ENCODE data around the gene SLC31A1. TPM values are rescaled to one million over a fixed set of nuclear protein-coding genes. Genes with fewer than 3 reads are reported as not detected.

Gene SLC31A1
- total RNA-seq, 1 experiment from 2014 or later = 13.5 TPM

DNA sequence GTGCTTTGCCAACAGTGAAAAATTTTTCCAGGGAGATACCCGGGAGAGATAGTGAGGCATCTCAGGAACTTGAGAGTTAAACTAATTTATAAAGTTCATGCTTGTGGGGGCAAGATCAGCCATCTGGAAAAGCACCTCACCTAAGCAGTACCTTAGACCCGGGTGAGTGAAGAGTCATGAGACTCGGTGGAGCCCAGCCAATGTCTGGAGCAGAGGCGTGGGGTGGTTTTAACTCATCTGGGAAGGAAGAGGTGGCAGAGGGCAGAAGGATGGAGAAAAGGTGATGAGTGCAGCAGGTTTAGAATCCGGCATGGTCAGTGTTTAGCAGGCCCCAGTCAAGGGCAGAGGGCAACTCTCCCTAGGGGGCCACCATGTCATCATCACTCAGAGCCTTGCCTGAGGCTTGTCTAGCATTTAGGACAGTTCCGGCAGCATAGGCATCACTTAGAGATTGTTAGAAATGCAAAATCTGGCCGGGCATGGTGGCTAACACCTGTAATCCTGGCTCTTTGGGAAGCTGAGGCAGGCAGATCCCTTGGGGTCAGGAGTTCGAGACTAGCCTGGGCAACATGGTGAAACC is 86.1 kb downstream of the SLC31A1 start:
- no peaks in the 10 kb centered on the region for H3K4me1 ChIP-seq (ENCODE audit: low read length)
- H3K36me3 ChIP-seq (ENCODE audit: insufficient read depth, low read length) = no peaks in the 10 kb centered on the region
- no peaks in the 10 kb centered on the region for H3K79me2 ChIP-seq (ENCODE audit: low read length)
- no peaks in the 10 kb centered on the region for H3K27me3 ChIP-seq (ENCODE audit: low read length)
- no peaks in the 10 kb centered on the region for H3K9me3 ChIP-seq (ENCODE audit: low read length)
- H3K9me2 ChIP-seq (replicated peaks; ENCODE audit: insufficient read depth, low read length) = no peaks in the 10 kb centered on the region
- H3K4me2 ChIP-seq (ENCODE audit: low read depth, low read length, poor library complexity, severe bottlenecking) = no peak overlapping the region
- no peak overlapping the region for H2AFZ ChIP-seq (ENCODE audit: low read length)
- H4K20me1 ChIP-seq (ENCODE audit: insufficient read depth, low read depth, low read length) = no peaks in the 10 kb centered on the region
- no peak overlapping the region for H3K9ac ChIP-seq (ENCODE audit: low read length)
- DNase-seq = no peak
- H3K27ac ChIP-seq (ENCODE audit: low read length) = no peak overlapping the region
- no peak overlapping the region for H3K4me3 ChIP-seq (ENCODE audit: low read length)

- Histone ChIP-seq H3K9me3 (ENCODE audit: low read length) (no peaks in the 10 kb centered on the region), H3K27ac (ENCODE audit: low read length) (no peak overlapping the region), H3K36me3 (ENCODE audit: insufficient read depth, low read length) (no peaks in the 10 kb centered on the region), H3K4me2 (ENCODE audit: low read depth, low read length, poor library complexity, severe bottlenecking) (no peak overlapping the region), H2AFZ (ENCODE audit: low read length) (no peak overlapping the region), H3K9ac (ENCODE audit: low read length) (no peak overlapping the region), H4K20me1 (ENCODE audit: insufficient read depth, low read depth, low read length) (no peaks in the 10 kb centered on the region), H3K4me1 (ENCODE audit: low read length) (no peaks in the 10 kb centered on the region), H3K79me2 (ENCODE audit: low read length) (no peaks in the 10 kb centered on the region), H3K4me3 (ENCODE audit: low read length) (no peak overlapping the region), H3K27me3 (ENCODE audit: low read length) (no peaks in the 10 kb centered on the region), H3K9me2 (replicated peaks; ENCODE audit: insufficient read depth, low read length) (no peaks in the 10 kb centered on the region)
- peak; percentile 57 for DNase-seq
Observed at GRCh38 chr9:113309204-113309813, 88.0 kb downstream of the SLC31A1 start.

GRCh38 chr9:113310538-113310937 is 89.2 kb downstream of the SLC31A1 start:
- DNase-seq = no peak
- H3K9ac ChIP-seq (ENCODE audit: low read length) = no peak overlapping the region
- no peaks in the 10 kb centered on the region for H3K9me3 ChIP-seq (ENCODE audit: low read length)
- H3K36me3 ChIP-seq (ENCODE audit: insufficient read depth, low read length) = no peaks in the 10 kb centered on the region
- H3K27ac ChIP-seq (ENCODE audit: low read length) = no peak overlapping the region
- H3K4me3 ChIP-seq (ENCODE audit: low read length) = no peak overlapping the region
- H2AFZ ChIP-seq (ENCODE audit: low read length) = no peak overlapping the region
- H3K9me2 ChIP-seq (replicated peaks; ENCODE audit: insufficient read depth, low read length) = no peaks in the 10 kb centered on the region
- no peaks in the 10 kb centered on the region for H4K20me1 ChIP-seq (ENCODE audit: insufficient read depth, low read depth, low read length)
- no peaks in the 10 kb centered on the region for H3K4me1 ChIP-seq (ENCODE audit: low read length)
- no peaks in the 10 kb centered on the region for H3K79me2 ChIP-seq (ENCODE audit: low read length)
- H3K27me3 ChIP-seq (ENCODE audit: low read length) = no peaks in the 10 kb centered on the region
- no peak overlapping the region for H3K4me2 ChIP-seq (ENCODE audit: low read depth, low read length, poor library complexity, severe bottlenecking)

GRCh38 chr9:113311961-113312360 is 90.6 kb downstream of the SLC31A1 start:
- Histone ChIP-seq H3K36me3 (ENCODE audit: insufficient read depth, low read length) (no peaks in the 10 kb centered on the region), H3K27me3 (ENCODE audit: low read length) (no peaks in the 10 kb centered on the region), H4K20me1 (ENCODE audit: insufficient read depth, low read depth, low read length) (no peaks in the 10 kb centered on the region), H3K9ac (ENCODE audit: low read length) (no peak overlapping the region), H3K27ac (ENCODE audit: low read length) (no peak overlapping the region), H2AFZ (ENCODE audit: low read length) (no peak overlapping the region), H3K9me3 (ENCODE audit: low read length) (no peaks in the 10 kb centered on the region), H3K79me2 (ENCODE audit: low read length) (no peaks in the 10 kb centered on the region), H3K4me3 (ENCODE audit: low read length) (no peak overlapping the region), H3K4me2 (ENCODE audit: low read depth, low read length, poor library complexity, severe bottlenecking) (no peak overlapping the region), H3K4me1 (ENCODE audit: low read length) (no peaks in the 10 kb centered on the region), H3K9me2 (replicated peaks; ENCODE audit: insufficient read depth, low read length) (no peaks in the 10 kb centered on the region)
- DNase-seq = no peak

- no peaks in the 10 kb centered on the region for H3K79me2 ChIP-seq (ENCODE audit: low read length)
- no peak for DNase-seq
- H3K27ac ChIP-seq (ENCODE audit: low read length) = no peak overlapping the region
- no peaks in the 10 kb centered on the region for H3K9me3 ChIP-seq (ENCODE audit: low read length)
- no peak overlapping the region for H3K9ac ChIP-seq (ENCODE audit: low read length)
- H3K4me3 ChIP-seq (ENCODE audit: low read length) = no peak overlapping the region
- H3K9me2 ChIP-seq (replicated peaks; ENCODE audit: insufficient read depth, low read length) = no peaks in the 10 kb centered on the region
- no peaks in the 10 kb centered on the region for H4K20me1 ChIP-seq (ENCODE audit: insufficient read depth, low read depth, low read length)
- no peak overlapping the region for H3K4me2 ChIP-seq (ENCODE audit: low read depth, low read length, poor library complexity, severe bottlenecking)
- no peaks in the 10 kb centered on the region for H3K36me3 ChIP-seq (ENCODE audit: insufficient read depth, low read length)
- H3K4me1 ChIP-seq (ENCODE audit: low read length) = no peaks in the 10 kb centered on the region
- no peak overlapping the region for H2AFZ ChIP-seq (ENCODE audit: low read length)
- 0 out of 2 replicates have a peak, but pooled peaks cover 3% of the 10 kb centered on the region for H3K27me3 ChIP-seq (ENCODE audit: low read length)
Observed at GRCh38 chr9:113313261-113313660, 91.9 kb downstream of the SLC31A1 start.

Other genes starting within 250 kb of the SLC31A1 start
- gene ZNF883, start 209.4 kb upstream of the SLC31A1 start, total RNA-seq (2014; rRNA removed; shearing (Covaris generic); ENCODE audit: low replicate concordance) = not detected in 2 replicates
- not detected in 2 replicates for gene ZFP37, start 164.8 kb upstream of the SLC31A1 start, total RNA-seq (2014; rRNA removed; shearing (Covaris generic); ENCODE audit: low replicate concordance)
- 0.26 and 0.83 TPM in 2 replicates for gene SLC31A2, start 70.5 kb upstream of the SLC31A1 start, total RNA-seq (2014; rRNA removed; shearing (Covaris generic); ENCODE audit: low replicate concordance)
- gene FKBP15, start 267 bp upstream of the SLC31A1 start, total RNA-seq (2014; rRNA removed; shearing (Covaris generic); ENCODE audit: low replicate concordance) = 23.5 and 65.1 TPM in 2 replicates
- 33.4 and 36.0 TPM in 2 replicates for gene CDC26, start 54.0 kb downstream of the SLC31A1 start, total RNA-seq (2014; rRNA removed; shearing (Covaris generic); ENCODE audit: low replicate concordance)
- 22.2 and 24.4 TPM in 2 replicates for gene PRPF4, start 54.1 kb downstream of the SLC31A1 start, total RNA-seq (2014; rRNA removed; shearing (Covaris generic); ENCODE audit: low replicate concordance)
- not detected in 2 replicates for gene RNF183, start 81.8 kb downstream of the SLC31A1 start, total RNA-seq (2014; rRNA removed; shearing (Covaris generic); ENCODE audit: low replicate concordance)
- gene WDR31, start 118.7 kb downstream of the SLC31A1 start, total RNA-seq (2014; rRNA removed; shearing (Covaris generic); ENCODE audit: low replicate concordance) = 0.56 and 1.0 TPM in 2 replicates
- gene BSPRY, start 128.0 kb downstream of the SLC31A1 start, total RNA-seq (2014; rRNA removed; shearing (Covaris generic); ENCODE audit: low replicate concordance) = not detected in 2 replicates
- gene HDHD3, start 155.4 kb downstream of the SLC31A1 start, total RNA-seq (2014; rRNA removed; shearing (Covaris generic); ENCODE audit: low replicate concordance) = 11.6 and 16.4 TPM in 2 replicates
- 18.1 and 21.0 TPM in 2 replicates for gene ALAD, start 179.7 kb downstream of the SLC31A1 start, total RNA-seq (2014; rRNA removed; shearing (Covaris generic); ENCODE audit: low replicate concordance)
- 65.7 and 105 TPM in 2 replicates for gene POLE3, start 189.1 kb downstream of the SLC31A1 start, total RNA-seq (2014; rRNA removed; shearing (Covaris generic); ENCODE audit: low replicate concordance)
- 0.82 and 2.2 TPM in 2 replicates for gene C9orf43, start 189.2 kb downstream of the SLC31A1 start, total RNA-seq (2014; rRNA removed; shearing (Covaris generic); ENCODE audit: low replicate concordance)
- 1.3 and 5.0 TPM in 2 replicates for gene RGS3, start 242.2 kb downstream of the SLC31A1 start, total RNA-seq (2014; rRNA removed; shearing (Covaris generic); ENCODE audit: low replicate concordance)

All from Karpas-422 (cell line).